GM21526 (cell line): ENCODE measurements around the gene LRP3.
"Not testable (repeated sequence)": the region's sequence is repeated elsewhere in the genome, so short reads cannot be mapped to it uniquely, and the experiment has no call there.

Source experiments
- ATAC-seq: cut with Tn5 transposase; IDR thresholded peaks from one replicate; pipeline ENCODE4 v1.9.1; 2021; ENCODE audit warnings: moderate library complexity; ENCODE audit not compliant: unreplicated experiment, low FRiP score

LRP3 gene

GRCh38 chr19:33175886-33176669, 18.1 kb upstream of the LRP3 start:
- no peak for ATAC-seq

GRCh38 chr19:33176670-33177416, 17.3 kb upstream of the LRP3 start:
- peak; percentile 80 for ATAC-seq

GRCh38 chr19:33177417-33177979, 16.6 kb upstream of the LRP3 start:
- peak; percentile 9 for ATAC-seq

GRCh38 chr19:33186431-33187182, 7.5 kb upstream of the LRP3 start:
- no peak for ATAC-seq

GRCh38 chr19:33187183-33187540, 7.0 kb upstream of the LRP3 start:
- no peak for ATAC-seq

GRCh38 chr19:33189453-33189852, 4.7 kb upstream of the LRP3 start:
- no peak for ATAC-seq

- ATAC-seq = not testable (repeated sequence)
These were observed 3.0 kb upstream of the LRP3 start for GRCh38 chr19:33191092-33191491.

- ATAC-seq = no peak
These were observed 2.6 kb upstream of the LRP3 start for GRCh38 chr19:33191501-33191900.

- no peak for ATAC-seq
These were observed 2.1 kb upstream of the LRP3 start for GRCh38 chr19:33192010-33192409.

GRCh38 chr19:33193269-33193864, 763 bp upstream of the LRP3 start:
- ATAC-seq = no peak

GRCh38 chr19:33194532-33194885, 379 bp downstream of the LRP3 start:
- no peak for ATAC-seq

GRCh38 chr19:33194886-33195644, 935 bp downstream of the LRP3 start:
- ATAC-seq = no peak

GRCh38 chr19:33195645-33196347, 1.7 kb downstream of the LRP3 start:
- no peak for ATAC-seq

- no peak for ATAC-seq
These were observed 2.5 kb downstream of the LRP3 start for GRCh38 chr19:33196446-33197193.

- no peak for ATAC-seq
These were observed 3.5 kb downstream of the LRP3 start for GRCh38 chr19:33197591-33198000.

- no peak for ATAC-seq
These were observed 4.0 kb downstream of the LRP3 start for GRCh38 chr19:33198169-33198568.

- no peak for ATAC-seq
These were observed 5.5 kb downstream of the LRP3 start for GRCh38 chr19:33199441-33200265.

GRCh38 chr19:33201473-33201872, 7.3 kb downstream of the LRP3 start:
- no peak for ATAC-seq
